CD4-positive, alpha-beta T cell treated with Interleukin-4 for 1 hour (primary cell): ENCODE data around the gene ZNF521.

Experiments used
- DNase-seq, 2 donors: peaks; one replicate each; pipeline ENCODE4 v3.0.0-alpha.2; 2020 to 2022

Gene ZNF521

DNA sequence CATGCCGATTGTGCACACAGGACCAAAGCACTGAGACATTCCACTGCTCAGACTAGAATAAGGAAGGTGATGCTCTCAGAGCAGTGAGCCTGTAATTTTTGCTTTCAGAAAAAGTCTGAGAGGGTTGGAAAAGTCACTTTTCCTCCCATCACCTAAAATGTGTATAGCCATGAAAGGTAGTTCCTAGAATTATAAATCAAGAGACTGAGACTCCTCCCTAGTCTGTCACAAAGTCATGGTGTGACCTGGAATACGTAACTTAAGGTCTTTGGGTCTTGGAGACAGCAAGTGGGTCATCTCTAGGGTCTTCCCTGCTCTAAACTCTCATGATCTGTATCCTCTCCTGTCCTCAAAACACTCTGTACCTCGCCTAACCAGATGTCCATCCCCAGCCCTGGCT lies 16.9 kb downstream of the ZNF521 start:
- no peak for DNase-seq

DNA sequence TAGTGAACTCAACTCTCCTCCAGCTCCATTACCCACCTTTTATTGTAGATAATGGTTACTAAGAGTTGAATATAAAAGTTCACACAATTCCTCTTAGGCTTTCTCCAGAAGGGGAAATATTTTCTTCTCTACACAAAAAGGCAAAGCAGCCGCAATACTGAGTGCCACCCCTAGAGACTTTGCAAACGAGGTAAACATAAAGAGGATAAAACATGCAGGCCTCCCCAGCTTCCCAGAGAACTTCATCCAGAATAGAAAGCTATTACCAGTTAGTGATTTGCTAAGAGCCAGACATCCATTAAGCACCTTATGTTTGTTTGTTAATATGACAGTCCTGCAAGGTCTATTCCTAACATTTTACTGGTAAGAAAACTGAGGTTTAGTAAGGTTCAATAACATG lies 17.4 kb downstream of the ZNF521 start:
- no peak for DNase-seq

DNA sequence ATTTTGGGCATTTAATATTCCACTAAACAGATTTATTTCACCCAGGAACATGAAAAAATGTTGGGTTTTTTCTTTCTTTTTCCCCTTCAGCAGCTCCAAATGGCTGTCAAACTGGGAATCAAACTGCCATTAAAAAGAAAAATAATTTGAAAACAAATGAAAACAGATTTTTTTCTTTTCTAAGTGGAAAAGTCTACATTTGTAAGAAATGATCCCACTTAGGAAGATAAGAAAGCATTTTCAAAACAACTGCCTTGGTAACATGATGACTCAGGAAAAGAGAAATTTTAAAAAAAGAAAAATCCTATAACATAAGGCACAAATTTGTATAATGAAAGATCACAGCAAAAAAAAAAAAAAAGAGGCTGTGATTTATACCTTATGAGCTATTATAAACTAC lies 20.0 kb downstream of the ZNF521 start:
- no peak for DNase-seq

DNA sequence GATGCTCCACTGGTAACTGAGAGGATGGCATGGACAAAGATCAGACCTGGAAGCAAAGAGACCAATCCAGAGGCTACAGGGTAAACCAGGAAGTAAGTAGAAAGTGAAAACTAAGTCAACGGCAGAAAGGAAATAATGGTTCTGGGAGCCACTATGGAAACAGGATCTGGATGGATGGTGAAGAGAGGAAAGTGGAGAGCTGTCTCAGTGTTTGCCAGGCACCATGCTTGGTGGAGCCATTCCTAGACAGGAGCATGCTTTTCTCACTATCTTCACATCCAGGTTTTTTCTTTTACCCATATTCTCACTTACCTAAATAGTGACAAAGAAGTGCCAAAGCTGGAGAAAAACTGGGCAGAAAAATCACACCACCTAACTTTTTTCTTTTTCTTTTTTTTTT lies 22.2 kb downstream of the ZNF521 start:
- no peak for DNase-seq

DNA sequence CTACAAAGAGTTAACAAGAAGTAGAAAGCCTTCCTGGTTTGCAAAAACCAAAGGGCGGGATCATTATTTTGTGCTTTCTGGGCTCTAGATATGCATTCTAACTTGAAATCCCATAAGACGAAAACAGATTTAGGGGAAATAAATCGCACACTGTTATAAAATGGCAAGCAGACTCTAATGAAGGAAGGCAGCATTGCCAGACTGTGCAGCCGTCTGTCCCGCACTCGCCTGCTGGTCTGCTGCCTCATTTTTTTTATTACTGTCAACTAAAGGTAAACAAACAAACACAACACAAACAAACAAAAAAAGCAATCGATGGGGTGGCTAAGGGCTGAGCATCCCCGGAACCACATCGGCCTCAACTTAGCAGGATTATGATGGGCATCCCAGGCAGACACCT lies 24.4 kb downstream of the ZNF521 start:
- no peak for DNase-seq

DNA sequence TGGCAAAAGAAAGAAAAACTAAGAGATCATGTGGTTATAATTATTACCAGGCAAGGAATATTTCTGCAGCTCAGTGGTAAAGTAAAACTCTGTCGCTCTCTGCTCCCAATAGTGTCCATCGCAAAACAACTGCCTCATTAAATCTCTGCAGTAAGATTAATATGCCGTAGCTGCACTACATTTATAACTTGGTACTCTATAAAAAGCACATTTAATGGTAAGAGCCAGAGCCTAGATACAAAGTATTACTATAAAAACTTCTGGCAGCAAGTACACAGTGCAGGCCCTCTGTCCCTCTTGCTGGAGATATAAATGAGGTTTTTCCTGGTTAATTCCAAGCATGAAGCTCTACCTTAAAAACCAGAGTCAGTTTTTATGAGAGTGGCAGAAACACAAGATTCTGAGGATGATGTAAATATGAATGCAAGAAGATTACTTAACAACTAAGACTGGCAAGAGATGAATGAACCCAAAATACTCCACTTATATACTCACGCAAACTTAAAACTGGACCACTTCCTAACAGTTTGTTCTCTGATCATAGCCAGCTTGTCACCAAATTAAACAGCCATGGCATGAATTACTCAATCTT lies 25.5 kb downstream of the ZNF521 start:
- DNase-seq = no peak

DNA sequence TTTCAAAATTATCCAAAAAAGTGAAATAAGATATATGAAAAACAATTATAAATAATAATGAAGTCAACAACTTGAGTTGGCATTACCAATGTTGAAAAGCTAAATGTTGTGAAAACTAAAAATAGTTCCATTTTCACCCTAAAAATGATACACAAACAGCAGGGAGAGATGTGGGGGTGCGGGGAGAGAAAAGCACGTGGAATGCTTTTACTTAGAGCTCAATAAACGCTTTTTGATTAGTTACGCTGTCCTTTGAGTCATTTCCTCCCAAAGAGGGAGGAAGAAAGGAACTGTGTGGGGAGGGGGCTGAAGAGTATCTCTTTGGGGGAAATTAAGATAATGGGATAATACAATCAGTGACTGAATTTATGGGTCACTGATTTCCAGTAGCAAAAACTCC lies 29.2 kb downstream of the ZNF521 start:
- no peak for DNase-seq

DNA sequence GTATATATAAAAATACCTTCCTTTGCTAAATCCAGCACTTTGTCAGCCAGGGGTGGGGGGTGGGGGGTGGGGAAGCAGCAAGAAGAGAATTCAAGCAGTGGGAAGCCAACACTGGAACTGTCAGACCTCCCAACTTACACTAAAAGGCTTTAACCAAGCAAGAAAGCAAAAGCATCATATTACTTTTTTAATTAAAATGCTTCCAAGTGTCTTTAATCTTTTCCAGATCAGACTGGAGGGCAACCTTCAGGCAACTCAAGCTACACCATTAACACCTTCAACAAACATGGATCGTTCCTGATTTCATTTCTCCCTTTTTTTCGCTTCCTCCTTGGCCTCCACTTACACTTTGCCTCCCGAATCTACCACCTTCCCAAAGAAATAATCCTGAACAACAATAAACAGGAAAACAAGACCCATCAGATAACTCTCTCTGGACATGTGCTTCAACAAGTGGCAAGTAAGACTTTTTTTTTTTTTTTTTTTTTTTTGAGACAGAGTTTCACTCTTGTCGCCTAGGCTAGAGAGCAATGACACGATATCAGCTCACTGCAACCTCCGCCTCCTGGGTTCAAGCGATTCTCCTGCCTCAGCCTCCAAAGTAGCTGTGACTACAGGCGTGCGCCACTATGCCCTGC lies 35.5 kb downstream of the ZNF521 start:
- no peak for DNase-seq

DNA sequence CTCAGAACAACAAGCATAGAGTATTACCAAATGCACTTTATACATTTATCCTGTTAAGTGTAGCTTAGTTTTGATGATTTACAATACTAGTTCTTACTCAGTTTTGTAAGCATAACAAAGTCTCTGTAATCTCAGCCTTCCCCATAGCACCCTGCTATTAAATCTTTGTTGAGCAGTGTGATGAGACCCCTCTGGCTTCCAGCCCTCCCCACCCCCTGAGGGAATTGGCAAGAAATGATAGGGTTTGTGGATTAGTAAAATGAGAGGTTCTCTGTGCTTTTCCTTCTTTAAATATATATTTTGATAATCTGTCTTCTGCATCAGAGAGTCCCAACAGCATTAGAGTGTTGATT lies 37.2 kb downstream of the ZNF521 start:
- DNase-seq = no peak

DNA sequence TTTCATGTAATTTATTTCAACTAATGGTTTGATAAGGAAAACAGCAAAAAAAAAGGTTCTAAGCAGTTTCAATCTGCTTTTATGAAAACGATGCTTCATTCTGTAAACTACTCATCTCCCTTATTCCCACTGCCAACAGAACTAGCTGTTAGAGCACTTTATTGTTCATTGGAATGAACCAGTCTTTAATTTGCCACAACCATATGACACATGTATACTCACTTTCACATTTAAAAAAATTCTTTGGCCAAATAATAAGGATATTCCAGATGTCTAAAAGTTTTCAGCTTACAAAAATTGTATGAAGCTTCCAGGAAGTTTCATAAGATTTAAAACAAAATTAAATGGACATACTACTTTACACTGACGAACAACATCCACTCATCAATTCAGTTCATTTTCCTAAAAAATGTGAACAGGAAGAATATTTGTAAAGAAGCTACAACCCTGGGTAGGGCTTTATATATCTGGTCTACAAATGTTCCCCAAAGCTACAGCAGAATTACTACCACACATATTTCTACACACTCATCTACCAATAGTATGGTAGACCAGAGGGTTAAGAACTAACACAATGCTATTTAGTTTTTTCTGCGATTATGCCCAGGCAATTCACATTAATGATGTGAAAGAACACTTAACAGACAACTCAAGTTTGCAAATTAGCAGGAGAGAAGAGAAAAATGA lies 37.7 kb downstream of the ZNF521 start:
- no peak for DNase-seq

DNA sequence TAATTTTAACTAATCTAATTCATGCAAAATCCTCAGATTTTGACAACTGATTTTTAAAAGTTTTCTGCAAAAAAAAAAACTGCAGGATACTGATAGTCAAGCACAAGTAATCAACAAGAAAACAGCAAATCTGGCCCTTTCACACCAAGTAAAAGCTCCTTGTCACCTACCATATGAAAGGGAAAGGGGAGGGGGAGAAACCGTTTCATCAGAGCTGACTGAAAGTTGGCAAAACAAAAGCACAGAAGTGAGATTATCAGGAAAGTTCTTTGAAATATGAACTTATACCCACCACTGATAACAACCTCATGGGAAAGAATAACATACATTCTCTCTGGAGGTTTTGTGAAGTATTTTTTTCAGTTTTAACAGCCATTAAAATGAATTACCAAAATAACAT lies 38.7 kb downstream of the ZNF521 start:
- DNase-seq = no peak

DNA sequence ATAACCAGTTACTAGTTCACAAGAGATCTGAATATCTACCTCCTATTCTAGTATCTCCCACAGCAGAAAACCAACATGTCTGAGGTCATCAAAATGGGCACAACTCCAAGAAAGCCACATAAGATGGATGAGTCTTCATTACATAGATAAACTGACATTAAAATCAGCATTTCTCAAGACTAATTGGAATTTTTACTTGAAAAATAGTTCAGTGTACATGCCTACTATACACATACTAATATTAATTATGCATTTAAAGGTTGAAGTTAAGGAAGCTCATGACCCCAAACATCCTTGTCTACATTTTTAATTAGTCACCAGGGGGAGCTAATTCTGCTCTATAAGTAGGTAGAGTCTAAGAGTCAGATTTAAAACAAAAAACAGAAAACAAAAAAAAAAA lies 41.9 kb downstream of the ZNF521 start:
- DNase-seq = no peak

DNA sequence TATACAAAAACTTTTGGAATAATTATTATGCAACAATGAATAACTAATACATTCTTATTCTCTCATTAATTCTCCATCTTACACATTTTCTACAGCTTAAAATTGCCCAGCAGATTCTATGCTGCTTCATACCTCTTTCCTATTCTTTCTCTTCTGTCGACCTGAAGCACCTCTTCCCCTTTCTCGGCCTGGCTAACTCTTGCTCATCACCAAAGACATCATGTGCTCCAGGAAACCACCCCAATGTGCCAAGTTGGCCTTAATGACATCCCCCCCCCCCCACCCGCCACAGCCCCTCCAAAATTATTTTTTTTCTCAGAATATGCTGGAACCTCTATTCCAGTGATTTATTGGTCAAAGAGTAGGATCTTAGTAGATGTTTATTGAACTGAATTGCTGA lies 43.6 kb downstream of the ZNF521 start:
- no peak for DNase-seq

DNA sequence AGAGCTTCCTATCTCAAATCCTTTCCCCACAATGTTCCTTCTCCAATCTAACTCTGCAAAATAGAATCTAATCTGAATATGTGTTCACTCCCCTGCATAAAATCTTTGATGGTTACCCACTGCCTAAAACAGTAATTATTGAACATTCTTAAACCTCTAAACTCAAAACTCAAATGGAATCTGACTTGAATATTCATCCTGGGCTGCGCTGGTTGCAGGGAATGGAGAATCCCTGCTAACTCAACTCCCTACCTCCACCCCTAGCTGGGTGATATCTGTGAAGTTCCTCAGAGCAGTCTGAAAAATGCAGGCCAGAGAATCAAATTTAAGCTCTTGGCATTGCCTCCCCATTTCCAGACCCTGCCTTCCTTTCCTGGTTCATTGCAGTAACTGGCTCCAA lies 44.8 kb downstream of the ZNF521 start:
- DNase-seq = no peak

DNA sequence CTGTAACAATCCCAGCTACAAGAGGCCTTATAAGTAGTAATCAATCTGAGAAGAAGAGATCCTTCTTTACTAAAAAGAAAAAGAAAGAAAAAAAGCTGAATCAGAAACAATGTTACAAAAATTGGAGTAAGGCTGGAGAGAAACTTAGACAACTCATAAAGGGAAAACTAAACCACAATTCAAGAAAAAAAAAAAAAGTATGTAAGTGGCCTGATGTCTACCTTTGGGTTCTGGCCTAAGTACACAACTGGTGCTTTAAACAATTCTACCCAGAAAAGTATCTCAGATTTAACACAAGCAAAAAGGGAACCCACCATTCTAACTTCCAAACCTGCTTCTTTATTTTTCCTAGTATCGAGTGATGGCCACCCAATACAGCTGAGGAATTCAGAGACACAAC lies 45.3 kb downstream of the ZNF521 start:
- DNase-seq = no peak

DNA sequence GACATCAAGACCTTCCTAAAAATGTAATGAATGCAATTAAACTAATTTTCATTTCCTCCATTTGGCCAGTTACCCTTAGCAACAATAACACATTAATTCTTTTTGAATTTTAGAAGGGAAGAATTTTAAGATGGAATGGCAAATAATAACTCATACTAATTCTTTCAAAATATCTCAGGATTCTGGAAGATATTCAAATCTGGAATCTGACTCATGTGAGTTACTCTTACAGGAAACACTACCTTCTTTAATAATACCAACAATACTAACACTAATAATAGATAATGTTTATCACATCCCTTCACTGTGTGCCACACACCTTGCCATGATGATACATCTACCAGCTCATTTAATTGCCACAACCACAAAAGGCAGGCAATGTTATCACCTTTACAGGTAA lies 46.4 kb downstream of the ZNF521 start:
- DNase-seq = no peak

DNA sequence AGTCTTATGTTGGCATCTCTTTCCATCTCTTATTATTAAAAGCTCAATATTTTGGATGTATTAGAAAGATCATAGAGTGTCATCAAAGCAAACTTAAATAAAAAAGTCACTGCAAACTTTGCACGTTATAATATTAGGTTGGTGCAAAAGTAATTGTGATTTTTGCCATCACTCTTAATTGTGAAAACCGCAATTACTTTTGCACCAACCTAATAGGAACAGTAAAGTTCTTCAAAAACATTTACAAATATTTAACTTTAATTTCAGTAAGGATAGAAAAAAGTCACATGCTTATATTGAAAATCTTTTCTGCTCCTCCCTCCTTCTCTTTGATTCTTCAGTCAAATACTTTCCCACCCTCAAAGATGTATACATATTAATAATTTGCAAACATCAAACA lies 51.5 kb downstream of the ZNF521 start:
- no peak for DNase-seq

DNA sequence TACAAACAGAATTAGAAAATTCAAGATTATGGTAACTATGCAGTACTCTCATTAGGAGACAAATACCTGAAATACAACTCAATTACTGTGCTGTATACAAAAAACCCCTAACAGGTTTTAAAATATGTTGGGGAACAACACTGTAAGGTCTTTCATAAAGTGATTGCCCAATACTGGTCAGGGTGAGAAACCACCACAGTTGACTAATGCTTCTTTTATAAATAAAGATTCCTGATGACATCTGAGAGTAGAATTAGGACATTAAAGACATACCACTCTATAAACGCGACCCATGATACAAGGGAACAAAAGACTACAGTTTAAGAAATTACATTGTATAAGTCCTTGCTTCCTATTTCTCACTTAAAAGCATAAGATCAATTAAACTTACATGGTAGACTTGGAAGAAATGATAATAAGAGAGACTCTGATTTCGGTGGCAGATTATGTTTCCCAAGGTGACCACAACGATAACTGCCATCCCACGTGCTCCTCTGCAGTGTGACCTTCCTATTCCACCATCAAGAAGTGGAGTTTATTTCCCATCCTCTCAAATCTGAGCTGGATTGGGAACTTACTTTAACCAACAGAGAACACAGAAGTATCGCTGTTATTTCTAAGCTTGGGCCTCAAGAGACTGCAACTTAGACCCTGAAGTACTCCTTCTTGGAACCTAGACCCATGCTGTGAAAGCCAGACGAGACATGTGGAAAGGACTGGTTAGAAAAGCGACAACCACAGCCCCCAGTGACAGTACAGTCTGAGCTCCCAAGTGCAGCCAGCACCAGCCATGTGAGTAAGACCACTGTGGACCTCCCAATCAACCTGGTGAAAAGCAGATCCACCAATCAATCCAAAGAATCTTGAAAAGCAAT lies 52.3 kb downstream of the ZNF521 start:
- DNase-seq = no peak

DNA sequence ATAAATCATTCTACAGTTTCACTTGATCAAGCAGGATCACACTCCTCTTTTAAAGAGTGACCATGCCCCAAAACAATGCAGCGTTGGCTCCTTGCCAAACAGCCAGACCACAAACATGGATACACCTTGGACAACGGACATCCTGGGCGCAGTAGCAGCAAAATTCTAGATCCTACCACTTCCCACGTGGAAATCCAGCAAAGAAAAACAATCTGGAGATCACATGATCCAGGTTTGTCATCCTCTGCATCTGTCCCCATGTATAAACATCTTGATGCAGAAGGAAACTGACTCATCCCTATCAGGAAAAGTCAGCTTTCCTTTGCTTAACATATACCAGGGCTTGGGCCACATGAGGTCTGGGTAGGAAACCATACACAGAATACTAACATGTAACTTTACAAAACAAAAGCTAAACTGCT lies 53.1 kb downstream of the ZNF521 start:
- no peak for DNase-seq

DNA sequence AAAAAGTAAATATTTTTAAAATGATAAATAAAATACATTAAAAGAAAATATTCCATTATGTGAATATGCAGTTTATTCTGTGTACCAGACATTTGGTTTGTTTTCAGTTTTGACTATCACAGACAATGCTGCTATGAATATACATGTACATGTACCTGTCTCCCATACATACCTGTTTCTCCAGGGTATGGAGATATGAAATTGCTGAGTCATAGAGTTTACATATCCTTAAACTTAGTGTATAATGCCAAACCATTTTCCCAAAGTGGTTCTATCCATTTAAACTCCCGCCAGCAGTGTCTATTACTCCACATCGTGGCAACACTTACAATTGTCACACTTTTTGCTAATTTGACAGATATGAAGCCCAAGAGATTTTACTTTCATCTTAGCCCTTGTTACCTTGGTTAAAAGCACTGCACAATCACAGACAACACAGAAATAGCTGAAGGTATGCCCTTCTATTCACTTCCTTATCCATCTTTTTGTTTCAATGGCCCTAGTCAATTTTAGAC lies 56.3 kb downstream of the ZNF521 start:
- DNase-seq = no peak

DNA sequence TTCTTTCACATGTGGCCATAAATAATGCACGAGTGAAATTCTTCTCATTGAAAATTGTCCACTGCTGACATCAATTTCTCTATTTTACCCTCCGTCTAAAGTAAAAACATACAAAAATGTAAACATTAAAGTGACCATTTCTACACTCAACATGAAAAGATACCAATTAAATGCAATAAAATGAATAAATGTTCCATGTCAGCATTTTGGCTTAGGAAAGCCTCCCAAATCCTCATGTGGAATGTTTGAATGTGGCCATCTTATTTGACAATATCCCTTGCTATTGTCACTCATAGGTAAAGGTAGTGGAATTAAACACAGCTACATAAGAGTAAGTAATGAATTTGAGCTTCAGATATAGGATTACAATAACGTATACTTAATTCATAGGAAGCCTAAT lies 60.8 kb downstream of the ZNF521 start:
- no peak for DNase-seq

DNA sequence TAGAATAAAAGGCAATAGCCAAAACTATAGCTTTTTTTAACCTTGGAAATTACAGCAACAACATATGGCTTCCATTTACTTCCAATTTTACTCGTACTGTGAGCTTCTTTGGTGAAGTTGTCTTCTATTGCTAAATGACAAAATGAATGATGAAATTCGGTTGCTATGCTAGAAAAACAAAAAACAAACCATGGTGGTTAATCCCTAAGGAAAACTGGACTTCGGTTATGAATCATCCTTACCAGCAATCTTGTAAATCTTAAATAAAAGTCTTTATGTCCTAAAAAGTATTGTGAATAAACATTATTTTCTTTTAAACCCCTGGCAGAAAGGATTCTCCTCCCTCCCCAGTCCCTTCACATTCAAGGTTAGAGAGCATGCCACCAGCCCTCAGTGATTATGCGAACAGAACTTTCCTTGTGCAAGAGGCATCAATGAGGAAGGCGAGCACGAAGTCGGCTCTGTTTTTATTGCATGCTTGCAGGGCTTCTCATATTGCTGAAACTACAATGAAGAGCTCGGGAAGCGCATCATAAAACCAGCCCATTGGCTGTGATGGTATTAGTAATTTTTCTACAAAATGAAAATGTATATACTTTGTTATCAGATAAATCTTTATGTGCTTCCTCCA lies 62.9 kb downstream of the ZNF521 start:
- no peak for DNase-seq

DNA sequence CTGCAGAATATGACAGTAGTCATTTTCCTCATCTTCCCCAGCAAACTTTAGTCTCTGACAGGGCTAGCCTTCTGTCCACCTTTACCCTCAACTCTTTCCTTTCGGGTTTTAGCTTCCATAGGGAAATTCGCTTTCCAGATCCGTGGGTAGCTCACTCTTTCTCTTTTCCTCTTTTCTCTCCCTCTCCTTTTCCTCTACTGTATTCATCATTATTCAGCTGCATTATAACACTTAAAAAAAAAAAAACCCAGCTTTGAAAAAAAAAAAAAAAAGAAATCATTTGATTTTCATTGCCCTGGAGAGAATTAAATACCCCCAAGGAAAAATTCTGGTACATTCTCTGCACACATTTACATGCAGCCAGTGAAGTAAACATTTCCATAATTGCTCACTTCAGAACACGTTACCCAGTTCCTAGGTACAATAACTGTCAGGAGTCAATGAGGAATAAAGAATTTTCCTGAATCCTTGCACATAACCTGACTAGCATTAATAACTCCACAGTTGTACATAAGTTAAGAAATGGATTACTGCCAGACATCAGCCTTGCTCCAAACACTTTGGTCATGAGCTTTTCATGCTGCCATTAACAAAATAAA lies 63.5 kb downstream of the ZNF521 start:
- DNase-seq = no peak
